Ovary (tissue), 9 donors: Measurements from ENCODE around the gene FRMD4A. TPM values are rescaled to one million over a fixed set of nuclear protein-coding genes. Genes with fewer than 3 reads are reported as not detected.
A peak's percentile ranks its signal among the peaks of the same experiment; 100 is the strongest.

Experiments used
- DNase-seq, 5 donors: peaks; one replicate each; pipeline ENCODE4 v3.0.0-alpha.2; 2019 to 2020
- H3K27ac ChIP-seq, 2 donors: fragments of 200-600 bp; one replicate each; pipeline versions ENCODE4 v1.5.1 to v1.8.0; 2019 to 2022
- H3K27me3 ChIP-seq: fragments of 200-600 bp; one replicate; pipeline ENCODE4 v1.8.0; 2022
- H3K36me3 ChIP-seq: fragments of 200-600 bp; sonication (generic); one replicate; pipeline ENCODE4 v1.5.1; 2019
- H3K4me1 ChIP-seq: one replicate; pipeline ENCODE4 v1.8.1; 2013; ENCODE audit warnings: mild to moderate bottlenecking, moderate library complexity; ENCODE audit not compliant: insufficient read depth
- H3K4me3 ChIP-seq: fragments of 200-600 bp; sonication (generic); one replicate; pipeline ENCODE4 v1.5.1; 2017
- H3K9me3 ChIP-seq, 2 donors: fragments of 200-600 bp in 1 of 2; sonication (generic) in 1 of 2; one replicate each; pipeline versions ENCODE4 v1.5.1 to v1.8.1; 2013 to 2019; ENCODE audit warnings: mild to moderate bottlenecking in 1 of 2, moderate library complexity in 1 of 2
- CTCF ChIP-seq, 3 donors: fragments of 450-650 bp in 2 of 3; fragments of 200-600 bp in 1 of 3; IDR thresholded peaks; one replicate each; pipeline versions ENCODE4 v1.5.1 to v1.8.0; 2016 to 2022; ENCODE audit warnings: antibody characterized with exemption in 3 of 3, mild to moderate bottlenecking in 1 of 3
- EP300 ChIP-seq: sonication (generic); formaldehyde crosslinking; IDR thresholded peaks from one replicate; pipeline ENCODE4 v1.6.1; 2017; ENCODE audit warnings: antibody characterized with exemption
- POLR2A ChIP-seq: fragments of 450-650 bp; IDR thresholded peaks from one replicate; pipeline ENCODE4 v1.6.1; 2017; ENCODE audit warnings: antibody characterized with exemption, mild to moderate bottlenecking, moderate library complexity
- WGBS, 3 donors: extraction: QIAGEN DNeasy Blood & Tissue Kit in 1 of 3; methylation state at CpG; one replicate each; pipeline versions ENCODE4 v1.1.5 to v1.1.7; 2013 to 2017; 5-methylcytosine and 5-hydroxymethylcytosine counted together
- intact Hi-C, 4 donors: fragments of 100-400 bp; cut with DNase I; formaldehyde crosslinking; loops; one replicate each; pipeline versions ENCODE4 v1.11.0 to v1.15.1; 2022 to 2023
- polyA plus RNA-seq, 2 donors: library from polyadenylated mRNA; stranded (reverse); fragments of 200-250 nt in 1 of 2; fragments of 350-450 nt in 1 of 2; fragmentation: Illumina TruSeq in 1 of 2; extraction: RNeasy Lipid Tissue Mini Kit (QIAGEN cat#74804) in 1 of 2; gene quantifications; one replicate each; pipeline ENCODE4 v1.2.3, GENCODE V29; 2013 to 2014
- total RNA-seq, 7 donors: library from RNA; depleted of rRNA in 2 of 7; stranded (reverse); fragments of >200 nt in 2 of 7; fragmentation: NEBNext Ultra II Directional in 3 of 7; extraction: Animal tissue kit (Norgen Biotek cat#: 25700) in 3 of 7; gene quantifications; one replicate each; pipeline versions ENCODE4 v1.1.0 to v1.2.4, GENCODE V29; 2016 to 2023
- donor health status: DM: no; HTN: no; CAD: no; lungs with moderate emphysema.
- donor health status: DM: no; HTN: no; CAD: no.
- donor health status: Bipolar disorder and iron deficiency.
- donor health status: DM: yes; HTN: yes; CAD: no.
- donor health status: DM: no; HTN: no; CAD: no.
- donor health status: DM: yes; HTN: yes; CAD: no.

The FRMD4A gene
- total and polyA plus RNA-seq, 9 donors: 5.5 to 24.7 (median 11.3) TPM

DNA sequence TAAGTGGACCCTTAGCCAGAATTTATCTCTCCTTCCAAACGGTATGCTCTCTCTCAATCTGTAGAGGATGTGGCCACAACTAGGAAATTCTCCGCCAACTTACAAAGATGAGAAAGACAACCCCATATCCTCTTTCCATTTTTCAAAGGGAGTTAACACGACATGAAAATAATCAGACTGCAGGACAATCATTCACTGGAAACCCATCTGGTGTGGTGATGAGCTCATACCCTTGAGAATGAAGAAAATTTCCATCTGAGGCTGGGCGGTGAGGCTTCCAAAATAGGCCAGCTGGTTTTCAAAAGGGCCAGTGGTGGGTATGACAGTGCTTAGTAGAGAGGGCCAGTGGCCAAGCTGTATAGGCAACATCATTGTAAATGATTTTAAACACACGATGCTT is 369.6 kb downstream of the FRMD4A start:
- Histone ChIP-seq H3K9me3 (no peaks in the 10 kb centered on the region), H3K27me3 (no peaks in the 10 kb centered on the region), H3K36me3 (no peaks in the 10 kb centered on the region), H3K27ac (no peak overlapping the region), H3K4me1 (peaks cover 7% of the 10 kb centered on the region), H3K4me3 (no peak overlapping the region)
- TF ChIP-seq CTCF (IDR thresholded peaks at IDR 0.05) (no peak), POLR2A (no peak), EP300 (no peak)
- WGBS, 3 donors: 38 to 51% (median 38%) methylated on average over 5 of the region's 5 CpGs
- intact Hi-C loops: no loop called here
- no peak for DNase-seq

DNA sequence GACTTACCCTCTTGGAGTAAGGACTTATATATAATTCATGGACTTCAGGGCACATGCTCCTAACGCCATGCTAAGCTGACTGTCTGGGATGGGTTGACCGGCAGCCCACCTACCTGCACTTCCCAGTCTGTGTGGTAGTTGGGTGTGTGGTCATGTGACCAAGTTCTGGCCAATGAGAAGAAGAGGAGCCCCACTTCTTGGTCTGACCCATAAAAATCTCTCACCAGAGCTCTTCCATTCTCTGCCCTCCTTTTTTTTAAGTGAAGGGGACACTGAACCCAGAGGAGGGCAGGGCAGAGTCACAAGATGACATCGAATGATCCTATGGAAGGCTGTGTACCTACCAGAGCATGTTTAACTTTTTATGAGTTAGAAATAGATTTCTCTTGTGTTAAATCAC is 370.1 kb downstream of the FRMD4A start:
- DNase-seq: no peak
- WGBS, 3 donors: 85 to 89% (median 87%) methylated on average over 3 of the region's 3 CpGs
- Histone ChIP-seq H3K36me3 (no peaks in the 10 kb centered on the region), H3K27ac (no peak overlapping the region), H3K27me3 (no peaks in the 10 kb centered on the region), H3K9me3 (no peaks in the 10 kb centered on the region), H3K4me3 (no peak overlapping the region), H3K4me1 (peaks cover 7% of the 10 kb centered on the region)
- intact Hi-C loops: no loop called here
- TF ChIP-seq CTCF (IDR thresholded peaks at IDR 0.05): no peak

- H3K4me3 ChIP-seq: no peak overlapping the region
- DNase-seq: peak in 2 of 5 donors; percentile 27 to 41
- 15 to 30% (median 16%) methylated on average over 18 of the region's 18 CpGs for WGBS, 3 donors
- no peaks in the 10 kb centered on the region for H3K36me3 ChIP-seq
- intact Hi-C loops: loop anchor here in 2 of 4 donors (1.0 to 10.0 kb wide), 3 partner anchors 33 to 175 kb away; no protein-coding TSS in a partner anchor
- TF ChIP-seq EP300: no peak
- TF ChIP-seq POLR2A: no peak
- no peak for TF ChIP-seq CTCF (IDR thresholded peaks at IDR 0.05)
- no peak overlapping the region for H3K27ac ChIP-seq
- no peaks in the 10 kb centered on the region for H3K9me3 ChIP-seq
- H3K27me3 ChIP-seq: no peaks in the 10 kb centered on the region
- peaks cover 7% of the 10 kb centered on the region for H3K4me1 ChIP-seq
Observed at GRCh38 chr10:13959443-13960359, 371.0 kb downstream of the FRMD4A start.

GRCh38 chr10:13957856-13958255 is 372.9 kb downstream of the FRMD4A start:
- no peak overlapping the region for H3K27ac ChIP-seq
- H3K36me3 ChIP-seq: no peaks in the 10 kb centered on the region
- TF ChIP-seq POLR2A: no peak
- no peak for TF ChIP-seq CTCF (IDR thresholded peaks at IDR 0.05)
- TF ChIP-seq EP300: no peak
- DNase-seq: no peak
- intact Hi-C loops: loop anchor here in 3 of 4 donors (1.0 to 10.0 kb wide), 3 partner anchors 163 to 173 kb away; no protein-coding TSS in a partner anchor
- no peaks in the 10 kb centered on the region for H3K27me3 ChIP-seq
- H3K9me3 ChIP-seq: no peaks in the 10 kb centered on the region
- peaks cover 7% of the 10 kb centered on the region for H3K4me1 ChIP-seq
- H3K4me3 ChIP-seq: no peak overlapping the region
- 86 to 91% (median 90%) methylated on average over 9 of the region's 9 CpGs for WGBS, 3 donors
